GM21423 (cell line): ENCODE results near the gene TLR5.

Experiments
- ATAC-seq: cut with Tn5 transposase; IDR thresholded peaks from one replicate; pipeline ENCODE4 v1.9.1; 2021; ENCODE audit warnings: mild to moderate bottlenecking, moderate library complexity; ENCODE audit not compliant: unreplicated experiment

TLR5 gene

DNA sequence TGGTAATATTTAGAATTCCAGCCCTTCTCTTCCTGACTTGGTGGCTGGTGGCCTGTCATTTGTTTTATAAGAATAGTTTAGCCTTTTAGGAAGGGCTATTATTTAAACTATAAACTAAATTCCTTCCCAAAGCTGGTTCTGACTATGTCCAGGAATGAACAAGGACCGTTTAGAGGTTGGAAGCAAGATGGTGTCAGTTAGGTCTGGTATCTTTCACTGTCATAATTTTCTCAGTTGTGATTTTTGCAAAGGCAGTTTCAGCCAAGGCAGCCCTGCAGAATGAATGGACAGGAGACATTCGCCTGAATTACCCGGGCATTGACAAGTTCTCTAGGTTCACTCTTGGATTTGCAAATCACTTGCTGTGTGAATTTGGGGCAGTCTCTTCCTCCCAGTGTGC lies 67.2 kb downstream of the TLR5 start:
- ATAC-seq: no peak

DNA sequence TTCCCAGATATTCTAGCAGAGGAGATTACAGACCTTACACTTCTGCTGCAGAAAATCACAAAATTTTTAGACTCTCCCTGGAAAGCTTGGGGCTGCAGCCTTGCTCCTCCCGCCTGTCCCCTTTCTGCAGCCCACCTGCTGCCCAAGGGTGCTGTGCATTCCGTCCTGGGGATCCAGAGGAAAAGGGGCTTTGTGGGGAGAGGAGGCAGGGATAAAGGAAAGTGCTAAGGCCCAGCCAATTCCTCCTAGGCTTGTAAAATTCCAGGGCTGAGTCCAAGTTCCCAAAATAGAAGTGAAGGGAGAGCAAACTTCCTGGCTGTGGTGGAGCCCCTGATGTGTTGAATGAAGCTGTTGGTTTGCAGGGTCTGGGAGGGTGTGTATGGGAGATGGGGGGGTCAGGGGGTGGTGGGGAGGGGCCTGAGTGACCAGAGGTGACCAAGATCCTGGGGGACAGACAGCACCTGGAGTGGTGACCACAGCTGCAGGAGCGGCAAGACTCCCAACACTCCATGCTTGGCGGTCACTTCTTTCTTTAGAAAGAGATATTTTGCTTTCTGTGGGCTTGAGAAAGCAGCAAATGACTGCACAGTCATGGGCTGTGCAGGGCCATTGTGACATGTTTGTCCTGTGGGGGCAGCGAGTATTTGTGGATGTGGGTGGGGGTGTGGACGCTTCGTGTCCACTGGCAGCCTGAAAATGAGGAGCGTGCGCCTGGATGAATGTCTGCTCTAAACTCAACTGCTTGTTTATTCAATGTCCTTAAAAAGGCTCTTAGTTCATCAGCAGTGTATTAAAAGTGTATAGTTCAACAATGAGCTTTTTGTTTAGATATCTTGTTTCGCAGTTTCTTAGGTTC lies 68.4 kb downstream of the TLR5 start:
- ATAC-seq: no peak

DNA sequence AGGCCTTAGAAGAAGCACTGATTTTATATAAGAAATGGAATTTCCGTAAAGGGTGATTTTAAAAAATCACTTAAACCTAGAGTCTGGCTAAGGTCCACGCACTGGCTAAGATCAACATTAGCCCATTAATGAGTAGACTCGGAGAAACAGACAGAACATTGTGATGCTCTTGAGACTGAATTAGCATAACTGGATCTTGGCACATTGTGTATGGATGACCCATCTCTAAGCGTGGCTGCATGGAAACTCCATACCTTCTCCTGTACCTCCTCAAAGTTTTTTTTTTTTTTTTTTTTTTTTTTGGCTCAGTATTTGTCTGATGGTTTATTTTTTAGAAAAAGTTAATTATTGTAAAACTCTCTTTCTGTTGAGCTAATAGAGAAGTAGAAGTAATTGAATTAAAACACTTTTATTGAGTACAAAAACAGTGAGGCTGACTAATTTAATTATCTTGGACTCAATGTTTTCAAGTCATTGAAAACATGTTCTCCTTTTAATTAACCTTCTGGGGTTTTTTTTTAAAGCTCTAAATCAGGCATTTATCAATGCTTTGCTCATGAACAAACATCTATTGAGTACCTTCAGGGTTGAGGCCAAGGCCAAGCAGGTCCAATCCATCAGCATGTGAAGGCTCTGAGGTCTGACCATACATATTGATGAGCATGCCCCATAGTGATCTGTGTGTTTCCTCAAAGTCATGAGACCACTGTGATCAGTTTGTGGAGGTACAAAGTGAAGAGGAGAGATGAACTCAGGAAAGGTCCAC lies 74.0 kb downstream of the TLR5 start:
- ATAC-seq: no peak

DNA sequence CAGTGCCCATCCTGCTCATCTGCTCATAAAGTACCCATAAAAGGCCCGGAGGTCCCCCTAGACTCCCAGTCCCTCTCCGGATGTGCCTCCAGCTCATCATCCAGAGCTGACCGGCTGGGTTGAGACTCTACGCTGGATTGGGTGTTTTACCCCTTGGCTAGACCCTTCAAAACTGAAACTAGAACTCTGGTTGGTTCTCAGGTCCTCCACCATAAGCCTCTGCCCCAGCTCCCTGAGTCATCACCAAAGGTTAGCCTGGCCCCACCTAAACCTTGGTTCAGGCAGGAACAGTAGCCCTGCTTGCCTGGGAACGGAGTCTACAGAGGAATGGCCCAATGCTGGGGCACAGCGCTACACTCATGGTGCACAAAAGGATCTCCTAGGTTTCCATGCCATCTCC lies 75.1 kb downstream of the TLR5 start:
- no peak for ATAC-seq

DNA sequence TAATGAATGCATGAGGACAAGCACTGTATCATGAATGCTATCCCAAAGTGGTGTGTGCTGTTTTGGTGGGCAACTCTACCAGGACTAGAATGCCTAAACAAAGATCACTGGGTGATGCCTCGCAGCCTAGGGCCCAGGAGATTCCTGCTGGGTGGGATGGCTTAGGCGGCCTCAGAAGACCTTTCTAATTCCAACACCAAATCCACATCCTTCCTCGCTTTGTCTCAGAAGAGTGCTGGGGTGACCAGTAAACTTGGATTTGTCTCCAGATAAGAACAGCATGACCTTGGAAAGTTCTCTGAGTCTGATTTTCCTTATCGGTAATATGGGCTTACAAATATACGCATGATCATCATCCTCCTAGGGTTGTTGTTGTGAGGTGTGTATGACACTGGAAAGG lies 76.6 kb downstream of the TLR5 start:
- no peak for ATAC-seq

DNA sequence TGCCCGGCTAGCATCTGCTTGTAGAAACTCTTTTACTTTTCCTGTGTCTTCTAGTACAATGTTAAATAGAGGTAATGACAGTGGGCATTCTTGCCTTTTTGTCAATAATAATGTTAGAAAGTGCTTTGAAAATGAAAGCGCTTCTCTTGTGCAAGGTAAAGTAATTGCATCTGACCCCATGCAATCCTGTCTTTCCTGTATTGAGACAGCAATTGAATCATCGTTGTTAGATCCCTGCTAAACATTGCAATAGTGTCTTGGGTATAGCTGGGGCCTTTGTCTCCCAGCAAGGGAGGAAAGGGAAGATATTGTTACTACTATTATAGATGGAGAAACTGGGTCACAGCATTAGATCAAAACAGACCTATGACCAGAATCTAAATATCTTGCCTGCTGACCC lies 80.9 kb downstream of the TLR5 start:
- ATAC-seq: no peak

DNA sequence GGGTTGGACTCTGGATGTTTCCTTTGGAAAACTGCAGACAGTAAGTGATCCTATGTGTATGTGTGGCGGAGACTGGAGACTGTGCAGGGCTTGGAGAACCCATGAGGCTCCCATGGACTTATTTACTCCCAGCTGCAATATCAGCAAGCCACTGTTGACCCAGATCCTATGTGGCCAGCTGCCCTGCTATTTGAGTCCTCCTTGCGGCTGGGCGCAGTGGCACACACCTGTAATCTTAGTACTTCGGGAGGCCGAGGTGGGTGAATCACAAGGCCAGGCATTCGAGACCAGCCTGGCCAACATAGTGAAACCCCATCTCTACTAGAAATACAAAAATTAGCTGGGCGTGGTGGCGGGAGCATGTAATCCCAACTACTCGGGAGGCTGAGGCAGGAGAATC lies 83.5 kb downstream of the TLR5 start:
- no peak for ATAC-seq
